Stimulated activated CD8-positive, alpha-beta memory T cell treated with anti-CD3 and anti-CD28 coated beads, Interleukin-4, amount 100 ng/mL, for 4 hours (primary cell): ENCODE results near the gene MGST1.

Experiments used
- DNase-seq, 2 donors: peaks; one replicate each; pipeline ENCODE4 v3.0.0-alpha.2; 2020; ENCODE audit warnings: low read depth in 2 of 2, low spot score in 1 of 2

MGST1 gene, protein sequence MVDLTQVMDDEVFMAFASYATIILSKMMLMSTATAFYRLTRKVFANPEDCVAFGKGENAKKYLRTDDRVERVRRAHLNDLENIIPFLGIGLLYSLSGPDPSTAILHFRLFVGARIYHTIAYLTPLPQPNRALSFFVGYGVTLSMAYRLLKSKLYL

GRCh38 chr12:16347391-16348298, at the start of gene MGST1:
Gene MGST1, plus strand, starts transcription at chr12:16347645. Its CDS starts 6,608 bp downstream, at chr12:16354253.
- no peak for DNase-seq

DNA sequence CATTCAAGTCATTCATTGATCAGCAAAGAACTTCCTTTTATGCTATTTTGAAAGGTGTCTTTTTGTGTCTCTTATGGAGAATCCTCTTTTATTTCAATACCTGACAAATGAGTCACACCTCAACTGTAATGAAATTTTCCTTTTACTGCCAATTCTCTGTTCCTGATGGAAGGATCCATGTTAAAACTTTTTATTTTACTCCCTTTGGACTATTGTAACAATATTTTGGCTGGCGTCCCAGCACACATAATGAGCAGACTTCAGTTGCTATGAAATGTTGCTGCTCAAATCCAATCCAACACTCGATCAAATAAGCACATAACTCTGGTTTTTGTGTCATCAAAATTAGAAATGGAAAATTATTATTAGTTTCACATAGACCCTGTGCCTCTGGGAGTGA, 48.0 kb upstream of the MGST1 start:
- no peak for DNase-seq

- DNase-seq: no peak
Observed at GRCh38 chr12:16300122-16300521, 47.3 kb upstream of the MGST1 start.

DNA sequence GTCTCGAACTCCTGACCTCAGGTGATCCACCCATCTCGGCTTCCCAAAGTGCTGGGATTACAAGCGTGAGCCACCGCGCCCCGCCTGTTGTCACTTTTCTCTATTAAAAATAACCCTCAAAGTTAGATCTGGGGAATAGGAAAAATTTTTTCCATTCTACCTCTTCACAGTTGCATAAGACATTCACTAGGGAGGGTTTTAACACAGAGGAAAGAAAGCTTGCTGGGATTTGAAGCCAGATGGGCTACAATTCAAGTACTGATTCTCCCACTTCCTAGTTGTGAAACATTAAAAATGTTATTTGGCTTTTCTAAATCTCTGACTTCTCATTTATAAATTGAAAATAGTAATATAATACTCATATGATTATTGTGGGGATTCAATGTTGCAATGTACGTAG, 46.7 kb upstream of the MGST1 start:
- DNase-seq: no peak

- no peak for DNase-seq
Observed at GRCh38 chr12:16303939-16304338, 43.5 kb upstream of the MGST1 start.

DNA sequence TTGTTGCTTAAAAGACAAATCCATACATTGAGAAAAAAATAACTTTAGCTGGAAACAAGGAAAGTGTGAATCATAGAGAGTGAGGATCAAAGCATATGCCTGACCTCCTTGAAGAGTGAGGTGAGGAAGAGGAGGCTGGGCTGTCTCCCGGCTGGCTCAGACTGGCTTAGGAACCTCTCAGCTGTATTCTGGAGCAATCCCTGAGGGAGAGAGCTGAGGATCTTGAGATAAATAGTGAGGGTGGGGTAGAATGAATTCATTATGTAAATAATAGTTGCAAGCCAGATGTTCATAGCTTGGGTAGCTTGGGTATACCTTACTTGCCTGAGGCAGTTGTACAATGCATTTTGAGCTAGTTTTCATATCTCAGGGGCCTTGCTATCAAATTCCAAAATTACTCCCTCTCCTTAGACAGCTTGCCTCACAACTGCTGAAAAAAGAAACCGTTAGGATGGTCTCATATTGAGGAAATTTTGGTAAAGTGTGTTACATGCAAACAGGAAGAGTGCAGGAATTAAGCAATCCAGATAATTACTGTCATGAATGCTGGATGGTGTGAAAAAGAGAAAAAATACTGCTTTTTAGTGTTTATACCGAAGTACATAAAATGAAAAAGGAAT, 39.5 kb upstream of the MGST1 start:
- no peak for DNase-seq

DNA sequence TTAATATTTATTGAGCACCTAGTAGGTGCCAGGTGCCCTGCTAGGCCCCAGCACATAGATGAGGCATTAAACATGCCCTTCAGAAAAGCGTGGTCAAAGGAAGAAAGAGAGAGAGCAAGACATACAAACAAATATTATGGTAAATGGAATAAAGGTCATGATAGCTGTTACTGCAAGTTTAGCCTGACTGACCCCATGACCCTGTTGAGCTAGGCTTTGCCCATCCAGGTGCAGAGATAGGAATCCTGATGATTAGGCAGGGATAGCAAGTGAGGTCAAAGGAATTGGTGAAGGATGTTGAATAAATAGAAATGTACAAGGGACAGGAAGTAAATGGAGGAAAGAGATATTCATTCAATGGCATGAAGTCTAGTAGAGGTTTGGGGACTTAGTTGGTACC, 36.5 kb upstream of the MGST1 start:
- no peak for DNase-seq

DNA sequence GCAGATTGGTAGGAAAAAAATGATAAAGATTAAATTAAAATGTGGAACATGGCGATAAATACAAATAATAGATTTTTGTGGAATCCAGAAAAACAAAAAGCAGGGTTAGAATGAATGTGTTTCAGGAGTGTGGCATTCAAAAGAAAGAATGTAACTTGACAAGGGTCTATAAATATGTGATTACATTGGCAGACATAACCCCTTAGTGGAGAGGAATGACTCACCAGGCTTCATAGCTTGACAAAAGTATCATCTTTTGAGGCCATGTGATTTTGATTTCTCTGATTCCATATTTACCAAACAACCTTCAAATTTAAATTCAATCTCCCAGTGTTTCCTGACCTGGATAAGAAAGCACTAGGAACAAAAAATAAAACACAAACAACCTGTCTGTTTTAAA, 24.4 kb upstream of the MGST1 start:
- DNase-seq: no peak

DNA sequence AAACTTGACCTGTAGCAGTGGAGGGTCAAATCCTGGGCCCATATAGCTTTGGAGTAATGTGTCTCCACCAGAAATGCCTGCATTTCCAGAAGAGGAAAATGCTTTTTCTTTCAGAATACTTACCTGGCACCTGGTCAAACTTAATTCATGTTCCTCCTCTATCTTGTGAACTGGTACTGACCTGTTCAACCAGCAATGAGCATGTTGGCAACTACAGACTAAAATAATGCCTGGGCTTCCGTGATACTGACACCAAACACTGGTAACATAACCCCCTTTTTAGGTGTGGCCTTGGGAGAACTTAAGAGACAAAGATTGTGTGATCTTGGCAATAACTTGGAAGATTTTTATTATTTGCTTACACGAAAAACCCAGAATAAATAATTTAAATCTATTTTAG, 23.8 kb upstream of the MGST1 start:
- DNase-seq: no peak

DNA sequence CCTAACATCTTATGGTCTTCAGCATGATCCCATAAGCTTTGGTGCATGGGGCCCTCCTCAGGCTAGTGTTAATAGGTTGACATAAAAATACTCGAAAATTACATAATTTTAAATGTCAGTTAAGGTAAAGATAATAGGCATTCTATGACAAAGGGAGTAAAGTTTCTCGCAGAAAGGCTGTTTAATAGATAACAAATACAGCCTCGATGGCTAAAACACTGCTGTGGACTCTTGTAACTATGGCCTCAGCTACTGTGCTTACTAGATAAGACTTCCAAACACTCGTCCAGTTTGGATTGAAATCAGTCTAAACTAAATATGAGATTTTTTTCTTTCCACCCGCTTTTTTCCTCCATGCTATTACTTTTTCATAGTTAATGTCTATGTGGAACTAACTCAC, 23.2 kb upstream of the MGST1 start:
- DNase-seq: no peak

DNA sequence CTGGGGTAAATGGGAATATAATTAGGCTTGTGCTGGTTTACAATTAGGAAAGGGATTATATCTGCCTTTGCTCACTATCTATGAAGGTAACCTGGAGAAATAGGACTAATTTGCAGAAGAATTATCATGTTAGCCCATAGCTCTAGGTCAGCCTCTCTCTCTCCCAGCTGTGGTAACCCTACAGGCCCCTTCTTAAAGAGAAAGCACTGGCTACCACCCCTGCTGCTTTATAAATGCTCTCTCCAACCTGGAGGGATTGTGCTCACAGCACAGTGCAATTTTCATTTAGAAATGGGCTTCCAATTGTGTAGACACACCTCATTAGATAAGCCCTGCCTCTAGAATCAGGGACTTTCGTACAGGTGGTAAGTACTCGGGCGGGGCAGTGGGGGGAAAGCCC, 22.7 kb upstream of the MGST1 start:
- DNase-seq: no peak

GRCh38 chr12:16325426-16325825, 22.0 kb upstream of the MGST1 start:
- DNase-seq: no peak

GRCh38 chr12:16327963-16328362, 19.5 kb upstream of the MGST1 start:
- no peak for DNase-seq

- no peak for DNase-seq
Observed at GRCh38 chr12:16329594-16329993, 17.9 kb upstream of the MGST1 start.

DNA sequence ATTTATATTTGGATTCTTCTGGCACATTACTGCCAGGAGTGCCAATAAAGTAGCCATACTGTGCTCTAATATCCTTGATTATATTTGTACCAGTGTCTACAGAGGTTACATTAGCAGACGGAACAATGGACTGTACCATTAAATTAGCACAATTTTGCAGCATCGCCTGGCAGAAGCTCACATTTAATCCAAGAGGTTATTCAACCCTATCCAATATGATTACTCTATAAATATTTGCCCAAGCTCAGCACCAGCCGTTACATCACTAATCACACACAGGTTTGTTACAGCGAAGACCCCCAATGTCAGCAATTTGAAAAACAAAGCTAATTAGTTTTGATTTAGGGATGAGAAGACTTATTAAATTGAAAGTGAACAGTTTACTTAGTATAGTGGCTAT, 16.9 kb upstream of the MGST1 start:
- DNase-seq: no peak

- no peak for DNase-seq
Observed at GRCh38 chr12:16331998-16332397, 15.4 kb upstream of the MGST1 start.

DNA sequence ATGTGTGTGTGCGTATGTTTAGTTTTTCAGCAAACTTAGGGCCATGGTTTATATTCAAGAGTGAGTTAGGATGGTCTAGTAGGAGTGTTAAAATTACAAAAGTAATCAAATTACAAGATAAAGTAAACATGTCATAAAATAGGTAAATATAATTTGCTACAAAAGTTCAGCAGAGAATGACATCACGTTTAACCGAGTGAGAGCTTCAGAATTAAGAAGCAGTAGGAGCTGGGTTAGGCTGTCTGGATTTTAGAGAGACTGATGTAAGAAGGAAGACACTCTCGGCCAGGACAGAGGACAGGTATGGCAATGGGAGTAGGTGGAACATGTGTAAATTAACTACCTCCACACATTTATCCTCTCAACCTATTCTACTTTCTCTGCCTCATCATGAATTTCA, 11.6 kb upstream of the MGST1 start:
- DNase-seq: no peak

GRCh38 chr12:16344269-16344668, 3.2 kb upstream of the MGST1 start:
- DNase-seq: no peak

DNA sequence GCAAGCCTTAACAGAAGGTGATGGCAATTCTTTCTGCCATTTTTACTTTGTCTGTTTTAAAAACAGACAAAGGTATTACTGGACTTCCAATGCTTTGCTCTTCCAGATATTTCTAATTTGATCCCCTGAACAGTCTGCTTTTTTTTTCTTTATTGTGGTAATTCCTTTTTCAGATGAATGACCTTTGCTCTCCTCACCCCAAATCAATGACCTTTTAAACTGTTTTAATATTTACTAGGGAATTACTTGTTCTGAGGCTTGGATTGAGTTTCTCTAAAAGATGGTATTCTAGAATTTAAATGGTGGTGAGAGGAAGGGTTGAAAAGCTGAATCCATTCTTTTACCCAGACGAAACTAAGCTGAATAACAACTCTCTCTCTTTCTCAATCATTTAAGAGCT, 2.3 kb upstream of the MGST1 start:
- no peak for DNase-seq

- no peak for DNase-seq
Observed at GRCh38 chr12:16346958-16347357, 487 bp upstream of the MGST1 start.

DNA sequence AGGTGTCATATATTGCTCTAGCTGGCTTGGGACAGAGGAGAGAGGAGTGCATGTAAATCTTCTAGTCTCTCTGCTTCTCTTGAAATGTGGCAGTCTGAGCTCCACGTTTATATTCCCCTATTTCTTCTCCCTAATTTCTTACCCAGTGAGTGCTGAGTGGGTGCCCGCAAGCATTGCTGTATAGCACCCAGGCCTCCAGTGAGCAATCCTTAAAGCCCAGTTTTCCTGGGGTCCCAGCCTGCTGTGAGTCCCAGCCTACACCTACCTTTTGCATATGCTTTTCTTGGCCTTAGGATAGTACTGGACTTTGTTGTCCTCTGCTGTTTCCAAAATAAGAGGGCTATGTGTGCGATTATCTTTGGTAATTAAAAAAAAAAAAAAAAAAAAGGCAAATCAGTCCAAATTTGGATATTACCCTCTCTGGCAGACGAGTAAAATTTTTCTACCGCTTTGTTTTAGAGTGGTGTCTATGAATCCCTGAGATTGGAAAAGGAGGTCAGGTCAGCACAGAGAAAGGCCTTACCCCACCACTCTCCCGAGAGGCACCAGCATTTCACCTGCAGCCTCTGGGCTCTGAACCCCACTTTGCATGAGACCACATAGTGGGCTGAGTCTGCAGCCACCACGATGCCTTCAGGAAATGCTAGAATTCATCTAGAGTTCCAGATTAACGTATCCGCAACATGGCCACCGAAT, 1.1 kb downstream of the MGST1 start:
- DNase-seq: no peak

DNA sequence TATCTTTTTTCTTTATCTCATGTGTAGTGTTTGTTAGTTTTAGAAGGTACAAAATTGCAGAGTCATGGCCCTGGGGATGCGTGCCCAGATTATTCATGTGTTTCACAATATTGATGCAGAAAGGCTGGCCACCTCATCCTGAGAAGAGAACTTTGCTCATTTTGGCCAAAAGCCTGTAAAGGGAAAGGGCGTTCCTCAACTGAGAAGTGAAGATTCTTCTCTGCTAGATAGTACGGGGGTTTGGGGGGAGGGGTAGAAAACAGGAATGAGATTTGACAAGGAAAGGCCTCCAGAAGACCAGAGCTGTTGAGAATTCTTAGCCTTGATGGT, 1.7 kb downstream of the MGST1 start:
- no peak for DNase-seq
